ENCODE measurements around the gene KRT7.

Gene KRT7

DNA sequence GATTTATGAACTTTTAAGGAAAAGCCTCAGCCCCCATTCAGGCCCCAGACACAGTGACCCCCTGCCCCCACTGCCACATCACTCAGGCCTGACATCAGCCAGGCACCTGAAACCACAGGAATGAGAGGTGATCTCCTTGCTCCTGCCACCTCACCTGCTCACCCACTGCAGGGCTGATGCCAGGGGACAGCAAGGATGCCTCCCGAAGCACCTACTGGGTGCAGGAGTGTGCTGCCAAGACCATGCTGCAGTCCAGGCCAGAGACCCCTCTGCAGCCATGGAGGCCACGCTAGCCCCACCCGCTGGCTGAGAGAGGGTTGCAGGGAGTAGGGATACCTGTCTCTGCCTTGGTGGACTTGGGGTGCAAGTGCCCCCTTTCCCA lies 18.6 kb upstream of the KRT7 start:
- H3K27ac ChIP-seq: no peak overlapping the region
- no peak for TF ChIP-seq Cebpa-rat (IDR thresholded peaks at IDR 0.05)
- H4K20me1 ChIP-seq: no peaks in the 10 kb centered on the region
- H3K4me2 ChIP-seq: no peak overlapping the region
- H3K4me1 ChIP-seq: peaks cover 10 to 38% (median 24%) of the 10 kb centered on the region in 10 experiments
- no peaks in the 10 kb centered on the region for H3K27me3 ChIP-seq
- H3K36me3 ChIP-seq: no peaks in the 10 kb centered on the region
- H3K9me3 ChIP-seq (replicated peaks in 1 of 11): no peaks in the 10 kb centered on the region
- no peak overlapping the region for H3K9ac ChIP-seq
- no peak overlapping the region for H3K4me3 ChIP-seq

- H3K4me2 ChIP-seq: peak overlapping the region in 1 of 11 experiments; percentile 7; a peak in 2 of 22 replicates
- no peaks in the 10 kb centered on the region for H3K36me3 ChIP-seq
- no peaks in the 10 kb centered on the region for H3K27me3 ChIP-seq
- no peak overlapping the region for H3K27ac ChIP-seq
- H3K9me3 ChIP-seq (replicated peaks in 1 of 11): no peaks in the 10 kb centered on the region
- no peak overlapping the region for H3K9ac ChIP-seq
- H3K4me1 ChIP-seq: peaks cover 7 to 28% (median 16%) of the 10 kb centered on the region in 10 experiments
- TF ChIP-seq Cebpa-rat (IDR thresholded peaks at IDR 0.05): no peak
- no peak overlapping the region for H3K4me3 ChIP-seq
- H4K20me1 ChIP-seq: no peaks in the 10 kb centered on the region
Observed at GRCh38 chr12:52215587-52216031, 17.4 kb upstream of the KRT7 start.

- Histone ChIP-seq H3K4me3 (no peak overlapping the region), H3K4me1 (peaks cover 2 to 23% (median 11%) of the 10 kb centered on the region in 10 experiments; a peak in 18 of 20 replicates), H3K9ac (no peak overlapping the region), H3K27ac (no peak overlapping the region), H3K4me2 (no peak overlapping the region), H3K9me3 (replicated peaks in 1 of 11) (no peaks in the 10 kb centered on the region), H4K20me1 (no peaks in the 10 kb centered on the region), H3K27me3 (no peaks in the 10 kb centered on the region), H3K36me3 (no peaks in the 10 kb centered on the region)
- no peak for TF ChIP-seq Cebpa-rat (IDR thresholded peaks at IDR 0.05)
Observed at GRCh38 chr12:52216100-52216499, 16.9 kb upstream of the KRT7 start.

GRCh38 chr12:52216807-52217206 lies 16.2 kb upstream of the KRT7 start:
- Histone ChIP-seq H3K9me3 (replicated peaks in 1 of 11) (no peaks in the 10 kb centered on the region), H3K27me3 (no peaks in the 10 kb centered on the region), H3K27ac (no peak overlapping the region), H3K4me2 (peak overlapping the region in 2 of 11 experiments; percentile 24 to 28; a peak in 2 of 22 replicates), H3K4me1 (peaks cover 0 to 16% (median 6%) of the 10 kb centered on the region in 10 experiments; a peak in 6 of 20 replicates), H4K20me1 (no peaks in the 10 kb centered on the region), H3K9ac (no peak overlapping the region), H3K36me3 (no peaks in the 10 kb centered on the region), H3K4me3 (no peak overlapping the region)
- TF ChIP-seq Cebpa-rat (IDR thresholded peaks at IDR 0.05): no peak

DNA sequence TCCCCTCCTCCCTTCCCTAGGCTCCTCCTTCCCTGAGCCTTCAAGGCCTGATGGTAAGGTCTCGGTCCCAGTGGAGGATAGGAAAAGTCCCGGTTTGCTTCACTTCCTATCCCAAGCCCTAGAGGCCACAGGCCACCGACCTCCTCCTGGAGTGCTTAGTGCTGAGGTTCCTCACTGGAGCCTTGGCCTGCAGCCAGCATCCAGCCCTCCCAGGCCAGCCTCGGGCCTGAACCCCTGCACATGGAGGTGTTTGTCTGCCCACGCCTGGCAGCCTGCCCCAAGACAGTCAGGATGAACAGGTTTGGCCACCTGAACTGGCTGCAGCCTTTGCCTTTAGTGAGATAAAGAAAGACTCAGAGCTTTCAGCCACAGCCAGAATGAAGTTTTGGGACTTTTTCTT lies 15.8 kb upstream of the KRT7 start:
- Histone ChIP-seq H4K20me1 (no peaks in the 10 kb centered on the region), H3K4me1 (peaks cover 0 to 12% (median 5%) of the 10 kb centered on the region in 10 experiments; a peak in 6 of 20 replicates), H3K27me3 (no peaks in the 10 kb centered on the region), H3K27ac (no peak overlapping the region), H3K9ac (no peak overlapping the region), H3K9me3 (replicated peaks in 1 of 11) (no peaks in the 10 kb centered on the region), H3K4me3 (no peak overlapping the region), H3K4me2 (peak overlapping the region in 2 of 11 experiments; percentile 24 to 28; a peak in 3 of 22 replicates), H3K36me3 (no peaks in the 10 kb centered on the region)
- TF ChIP-seq Cebpa-rat (IDR thresholded peaks at IDR 0.05): no peak

- H4K20me1 ChIP-seq: no peaks in the 10 kb centered on the region
- no peaks in the 10 kb centered on the region for H3K27me3 ChIP-seq
- TF ChIP-seq Cebpa-rat (IDR thresholded peaks at IDR 0.05): no peak
- no peak overlapping the region for H3K9ac ChIP-seq
- no peak overlapping the region for H3K27ac ChIP-seq
- peaks cover 0 to 12% (median 5%) of the 10 kb centered on the region in 10 experiments; a peak in 6 of 20 replicates for H3K4me1 ChIP-seq
- H3K36me3 ChIP-seq: no peaks in the 10 kb centered on the region
- H3K9me3 ChIP-seq (replicated peaks in 1 of 11): no peaks in the 10 kb centered on the region
- no peak overlapping the region for H3K4me3 ChIP-seq
- no peak overlapping the region for H3K4me2 ChIP-seq
Observed at GRCh38 chr12:52218001-52218400, 15.0 kb upstream of the KRT7 start.

- H3K36me3 ChIP-seq: no peaks in the 10 kb centered on the region
- no peaks in the 10 kb centered on the region for H4K20me1 ChIP-seq
- no peak overlapping the region for H3K27ac ChIP-seq
- no peak overlapping the region for H3K4me3 ChIP-seq
- H3K9me3 ChIP-seq (replicated peaks in 1 of 11): no peaks in the 10 kb centered on the region
- H3K9ac ChIP-seq: no peak overlapping the region
- H3K4me1 ChIP-seq: peaks cover 0 to 11% (median 5%) of the 10 kb centered on the region in 10 experiments; a peak in 7 of 20 replicates
- H3K4me2 ChIP-seq: no peak overlapping the region
- TF ChIP-seq Cebpa-rat (IDR thresholded peaks at IDR 0.05): no peak
- H3K27me3 ChIP-seq: no peaks in the 10 kb centered on the region
Observed at GRCh38 chr12:52220477-52220876, 12.6 kb upstream of the KRT7 start.

DNA sequence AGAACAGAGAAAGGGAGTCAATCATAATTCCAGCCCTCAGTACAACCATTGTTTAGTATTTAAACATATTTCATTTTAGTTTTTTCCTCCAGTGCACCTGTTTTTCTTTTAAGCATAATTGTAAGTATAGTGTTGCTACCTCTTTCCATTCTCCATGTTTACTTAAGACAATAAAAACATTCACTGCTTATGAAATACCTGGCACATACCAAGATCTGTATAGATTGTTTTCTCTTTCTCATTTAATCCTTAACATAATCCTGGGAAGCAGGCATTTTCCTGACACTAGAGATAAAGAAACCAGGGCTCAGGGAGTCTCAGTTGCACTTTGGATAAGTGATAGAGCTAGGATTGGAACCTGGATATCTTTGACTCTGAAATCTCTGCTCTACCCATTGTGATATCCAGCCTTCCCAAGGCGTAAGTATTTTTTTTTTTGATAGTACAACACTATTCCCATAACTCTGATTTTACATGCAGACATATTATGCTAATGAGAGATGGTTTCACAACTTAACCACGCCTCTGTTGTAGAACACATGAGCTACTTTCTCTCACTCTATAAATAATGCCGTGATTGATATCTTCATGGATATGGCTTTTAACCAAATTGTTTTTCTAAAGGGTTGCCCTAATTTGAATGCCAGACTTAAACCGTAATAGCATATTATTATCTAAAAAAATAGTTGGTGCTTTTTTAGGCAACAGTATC lies 11.8 kb upstream of the KRT7 start:
- Histone ChIP-seq H3K4me1 (peaks cover 0 to 16% (median 4%) of the 10 kb centered on the region in 10 experiments; a peak in 8 of 20 replicates), H3K27ac (no peak overlapping the region), H4K20me1 (no peaks in the 10 kb centered on the region), H3K4me3 (no peak overlapping the region), H3K9me3 (replicated peaks in 1 of 11) (no peaks in the 10 kb centered on the region), H3K4me2 (no peak overlapping the region), H3K9ac (no peak overlapping the region), H3K27me3 (no peaks in the 10 kb centered on the region), H3K36me3 (no peaks in the 10 kb centered on the region)
- no peak for TF ChIP-seq Cebpa-rat (IDR thresholded peaks at IDR 0.05)

DNA sequence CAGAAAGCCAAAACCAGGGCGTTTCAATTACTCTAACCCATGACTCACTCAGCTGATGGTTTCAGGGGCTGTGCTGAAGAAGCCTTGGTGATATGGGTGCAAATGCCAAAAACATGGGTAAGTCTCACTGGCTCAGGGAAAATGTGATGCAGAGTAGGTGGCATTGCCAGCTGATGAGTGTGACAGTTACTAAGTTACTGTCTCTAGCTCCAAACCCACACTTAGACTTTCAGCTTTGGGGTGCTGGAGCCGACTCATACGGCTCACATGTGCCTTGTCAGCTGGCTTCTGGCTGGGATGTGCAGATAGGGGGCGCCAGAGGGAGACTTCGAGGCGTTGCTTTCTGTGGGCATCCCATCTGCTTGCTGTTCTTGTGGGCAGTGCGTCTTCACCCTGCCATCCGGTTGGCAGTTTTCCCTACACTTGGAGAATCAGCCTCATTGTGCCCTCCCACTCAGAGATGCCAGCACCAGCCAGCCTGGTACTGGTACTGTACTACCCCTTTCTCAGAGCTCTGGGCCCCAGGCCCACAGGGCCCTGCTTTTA lies 11.1 kb upstream of the KRT7 start:
- H3K9ac ChIP-seq: no peak overlapping the region
- H3K9me3 ChIP-seq (replicated peaks in 1 of 11): no peaks in the 10 kb centered on the region
- H3K36me3 ChIP-seq: no peaks in the 10 kb centered on the region
- peaks cover 0 to 19% (median 3%) of the 10 kb centered on the region in 10 experiments; a peak in 9 of 20 replicates for H3K4me1 ChIP-seq
- H3K4me2 ChIP-seq: no peak overlapping the region
- H4K20me1 ChIP-seq: no peaks in the 10 kb centered on the region
- H3K27me3 ChIP-seq: no peaks in the 10 kb centered on the region
- H3K4me3 ChIP-seq: no peak overlapping the region
- no peak for TF ChIP-seq Cebpa-rat (IDR thresholded peaks at IDR 0.05)
- no peak overlapping the region for H3K27ac ChIP-seq

DNA sequence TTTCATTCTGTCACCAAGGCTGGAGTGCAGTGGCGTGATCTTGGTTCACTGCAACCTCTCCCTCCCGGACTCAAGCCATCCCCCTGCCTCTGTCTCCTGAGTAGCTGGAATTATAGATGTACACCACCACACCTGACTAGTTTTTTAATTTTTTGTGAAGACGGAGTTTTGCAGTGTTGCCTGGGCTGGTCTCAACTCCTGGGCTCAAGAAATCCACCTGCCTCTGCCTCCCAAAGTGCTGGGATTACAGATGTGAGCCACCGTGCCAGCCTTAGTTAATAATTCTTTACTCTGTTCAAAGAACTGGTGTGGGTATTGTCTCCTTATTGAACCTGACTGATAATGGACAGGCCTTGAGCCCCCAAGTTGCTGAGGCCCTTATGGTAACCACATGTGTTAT lies 10.4 kb upstream of the KRT7 start:
- H4K20me1 ChIP-seq: no peaks in the 10 kb centered on the region
- no peak for TF ChIP-seq Cebpa-rat (IDR thresholded peaks at IDR 0.05)
- H3K9me3 ChIP-seq (replicated peaks in 1 of 11): no peaks in the 10 kb centered on the region
- H3K9ac ChIP-seq: no peak overlapping the region
- H3K36me3 ChIP-seq: no peaks in the 10 kb centered on the region
- no peaks in the 10 kb centered on the region for H3K27me3 ChIP-seq
- H3K27ac ChIP-seq: no peak overlapping the region
- H3K4me2 ChIP-seq: no peak overlapping the region
- H3K4me1 ChIP-seq: peaks cover 0 to 22% (median 1%) of the 10 kb centered on the region in 10 experiments; a peak in 8 of 20 replicates
- H3K4me3 ChIP-seq: no peak overlapping the region
